GM18867 (cell line): ENCODE results near the gene EIPR1.

ENCODE experiments used
- ATAC-seq: cut with Tn5 transposase; IDR thresholded peaks from one replicate; pipeline ENCODE4 v1.9.1; 2021; ENCODE audit warnings: mild to moderate bottlenecking, moderate library complexity; ENCODE audit not compliant: unreplicated experiment

EIPR1 gene

GRCh38 chr2:3377612-3378432, at the start of gene EIPR1:
EIPR1 (minus strand) TSS chr2:3377818; CDS start chr2:3377689, 129 bp downstream.
- peak; percentile 83 for ATAC-seq

DNA sequence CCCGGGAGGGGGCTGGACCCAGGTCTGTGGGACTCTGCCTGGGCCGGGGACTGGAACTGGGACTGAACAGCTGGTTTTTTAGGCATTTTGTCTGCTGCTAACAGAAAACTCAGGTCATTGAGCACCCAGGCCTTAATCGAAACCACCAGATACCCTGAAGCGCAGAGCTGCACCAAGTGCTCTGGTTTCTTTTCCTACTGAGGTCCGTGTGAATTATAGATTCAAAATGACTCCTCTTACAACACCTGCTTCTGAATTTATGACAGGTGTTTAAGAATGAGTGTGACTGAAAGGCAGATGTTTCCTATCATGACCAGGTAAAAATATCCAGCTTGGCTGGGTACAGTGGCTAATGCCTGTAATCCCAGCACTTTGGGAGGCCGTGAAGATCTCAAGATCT, 49.7 kb upstream of the EIPR1 start:
- peak; percentile 95 for ATAC-seq

DNA sequence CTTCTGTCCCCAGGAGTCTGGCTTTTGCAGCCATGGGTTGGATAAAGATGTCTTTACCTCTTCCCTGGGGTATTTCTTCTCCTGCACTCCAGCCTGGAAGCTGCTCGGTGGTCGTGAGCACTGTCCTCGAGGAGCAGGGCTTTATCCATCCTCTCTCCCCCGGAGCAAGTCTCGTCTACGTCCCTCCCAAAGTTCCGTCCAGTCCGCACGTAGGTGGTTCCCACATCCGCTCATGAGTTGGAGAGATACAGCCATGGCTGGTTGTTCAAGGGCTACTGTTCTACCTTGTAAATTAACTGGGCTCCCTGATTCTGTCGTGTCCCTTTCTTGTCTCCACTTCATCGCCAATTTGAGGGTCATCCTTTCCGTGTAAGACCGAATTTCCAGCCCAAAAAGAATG, 49.0 kb upstream of the EIPR1 start:
- no peak for ATAC-seq

GRCh38 chr2:3424171-3424795, 46.7 kb upstream of the EIPR1 start:
- ATAC-seq = no peak

DNA sequence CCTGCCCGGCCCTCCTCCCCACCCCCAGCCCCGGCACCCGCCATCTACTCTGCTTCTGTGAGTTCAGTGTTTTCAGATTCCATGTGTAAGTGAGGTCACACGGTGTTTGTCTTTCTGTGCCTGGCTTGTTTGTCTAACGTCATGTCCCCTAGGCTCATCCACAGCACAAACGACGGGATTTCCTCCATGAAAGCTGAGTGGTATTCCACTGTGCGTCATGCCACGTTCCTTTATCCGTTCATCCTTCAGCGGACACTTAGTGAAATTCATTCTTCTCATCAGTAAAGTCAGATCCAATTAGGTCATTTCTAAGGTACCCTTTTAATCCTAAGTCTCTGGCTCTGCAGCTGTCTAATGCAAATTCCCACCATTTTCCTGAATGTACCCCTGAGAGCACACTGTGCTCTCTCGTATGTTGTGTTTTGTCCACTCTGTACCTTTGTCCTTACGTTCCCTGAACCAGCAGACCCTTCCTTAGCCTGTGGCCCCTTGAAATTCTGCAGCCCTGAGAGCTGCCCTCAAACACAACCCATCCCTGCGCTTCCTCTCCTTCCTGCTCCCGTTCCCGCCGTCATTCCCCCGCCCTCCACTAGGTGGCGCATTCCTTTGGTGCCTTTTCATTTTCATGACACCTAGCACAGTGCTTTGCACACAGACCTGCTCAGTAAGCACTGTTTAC, 46.0 kb upstream of the EIPR1 start:
- ATAC-seq = peak; percentile 28

GRCh38 chr2:3422161-3422779, 44.7 kb upstream of the EIPR1 start:
- ATAC-seq = no peak

DNA sequence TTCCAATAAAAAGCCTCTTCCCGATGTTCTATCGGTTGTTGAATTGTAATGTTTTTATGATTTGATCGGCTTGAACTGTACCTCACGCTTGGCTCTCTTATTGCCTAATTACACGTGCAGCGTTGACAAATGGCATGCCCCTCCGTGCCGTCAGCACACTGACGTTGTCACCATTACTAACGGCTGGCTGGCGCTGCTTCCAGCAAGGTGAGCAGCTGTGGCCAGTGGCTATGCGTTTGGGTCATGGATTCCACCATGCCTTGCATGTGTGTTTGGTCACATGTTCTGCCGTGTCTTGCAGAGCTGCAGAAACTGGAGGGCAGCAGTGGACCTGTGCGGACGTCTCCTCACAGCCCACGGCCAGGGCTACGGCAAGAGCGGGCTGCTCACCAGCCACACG, 44.0 kb upstream of the EIPR1 start:
- ATAC-seq = no peak

DNA sequence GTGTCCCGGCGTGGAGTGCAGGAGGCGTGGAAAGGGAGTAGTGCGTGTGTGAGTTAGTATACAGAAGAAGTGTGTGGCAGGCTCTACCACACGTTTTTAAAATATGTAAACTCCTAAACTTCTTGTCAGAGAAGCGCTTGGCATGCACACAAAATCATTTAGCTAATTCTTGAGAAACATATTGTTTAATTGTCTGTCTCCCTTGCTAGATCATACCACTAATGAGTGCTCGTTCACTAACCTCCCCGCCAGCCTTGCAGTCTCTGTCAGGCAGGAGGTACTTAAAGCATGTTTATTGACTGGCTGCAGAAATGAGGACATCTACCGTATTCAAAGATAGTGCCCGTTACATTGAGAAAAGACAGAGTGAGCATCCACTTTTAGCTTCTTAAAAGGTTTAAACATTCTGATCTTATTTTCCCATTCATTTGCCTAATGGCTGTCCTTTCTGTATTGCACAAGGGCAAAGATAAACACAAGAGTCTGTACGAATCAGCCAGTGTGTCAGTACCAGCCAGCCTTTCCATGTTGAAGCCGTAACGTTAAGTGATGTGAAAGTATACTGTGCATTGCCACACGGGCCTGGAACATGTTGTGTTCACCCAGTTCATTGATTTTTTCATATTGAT, 43.3 kb upstream of the EIPR1 start:
- ATAC-seq = no peak

DNA sequence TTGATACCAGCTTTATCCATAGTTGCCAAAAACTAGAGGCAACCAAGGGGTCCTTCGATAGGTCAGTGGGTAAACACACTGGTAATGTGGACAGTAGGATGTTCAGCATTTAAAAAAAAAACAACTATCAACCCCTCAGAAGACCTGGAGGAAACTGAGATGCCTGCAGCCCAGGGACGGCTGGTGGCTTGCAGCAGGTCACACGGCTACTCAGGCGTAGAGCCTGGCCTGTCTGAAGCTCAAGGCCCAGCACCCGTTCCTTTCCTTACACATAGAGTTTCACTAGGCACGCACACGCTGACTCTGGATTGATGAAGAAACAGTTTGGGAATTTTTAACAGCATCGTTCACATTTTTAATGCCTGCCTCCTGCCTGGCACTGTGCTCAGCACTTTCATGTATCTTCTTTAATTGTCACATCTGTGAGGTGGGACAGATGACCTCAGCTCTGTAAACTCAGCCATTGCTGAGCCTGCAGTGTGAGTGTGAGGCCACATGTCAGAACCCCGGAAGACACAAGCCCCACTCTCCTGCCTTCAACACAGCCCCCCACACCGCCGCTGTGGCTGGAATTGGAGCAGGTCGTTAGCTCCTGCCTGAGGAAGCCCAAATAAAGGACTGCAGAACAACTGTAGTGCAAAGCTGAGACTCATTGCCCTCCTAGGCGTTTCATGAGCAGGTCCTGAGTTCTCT, 42.6 kb upstream of the EIPR1 start:
- ATAC-seq = no peak

GRCh38 chr2:3418766-3419404, 41.3 kb upstream of the EIPR1 start:
- no peak for ATAC-seq

DNA sequence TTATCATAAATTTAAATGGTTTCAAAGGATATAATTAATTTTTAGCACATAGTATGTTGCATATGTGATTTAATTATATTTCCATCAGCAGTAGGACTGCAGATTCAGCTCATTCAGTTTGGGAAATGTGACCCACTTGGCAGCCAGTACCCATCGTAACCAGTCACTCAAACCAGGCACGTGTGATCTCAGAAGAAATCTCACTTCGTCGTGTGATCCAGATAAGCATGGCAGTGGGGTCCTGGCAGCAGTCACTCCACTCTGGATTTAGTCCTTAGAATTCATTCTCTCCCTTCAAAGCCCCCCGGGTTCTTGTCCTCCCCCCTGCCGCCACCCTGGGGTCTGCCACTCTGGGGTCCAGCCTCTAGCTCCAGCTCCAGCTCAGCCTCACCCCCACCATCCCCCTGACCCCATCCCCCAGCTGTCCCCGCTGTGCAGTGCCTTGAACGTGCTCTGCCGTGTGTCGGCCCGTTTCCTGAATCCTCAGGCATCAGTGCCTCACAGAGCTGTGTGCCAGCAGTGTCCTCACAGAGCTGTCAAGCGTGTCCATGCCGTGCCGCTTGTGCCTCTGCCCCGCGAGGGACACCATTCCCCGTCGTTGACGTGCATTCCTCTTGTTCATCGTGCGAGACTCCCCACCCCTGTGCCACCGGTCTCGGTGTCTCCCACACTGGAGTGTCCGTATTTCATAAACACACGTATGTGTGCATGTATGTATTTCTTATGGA, 36.7 kb upstream of the EIPR1 start:
- ATAC-seq = no peak

- no peak for ATAC-seq
Measured at GRCh38 chr2:3413697-3414096, 36.1 kb upstream of the EIPR1 start.

DNA sequence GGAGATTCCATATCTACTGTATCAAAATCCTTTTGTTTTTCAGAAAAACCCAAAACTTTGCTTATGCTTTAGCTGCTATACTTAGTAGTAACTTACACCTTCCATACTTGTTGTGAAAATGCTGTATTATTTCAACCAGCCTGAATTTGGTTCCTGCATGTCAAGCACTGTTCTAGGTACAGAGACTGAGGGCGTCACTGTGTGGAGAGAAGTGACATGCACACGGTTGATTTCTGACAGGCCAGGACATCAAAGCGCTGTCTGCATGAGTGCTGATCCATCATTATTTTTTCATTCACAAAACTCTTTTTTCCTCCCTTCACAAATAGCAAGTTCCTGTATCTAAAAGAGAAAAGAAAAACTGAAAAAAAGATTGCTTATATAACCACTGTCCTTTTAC, 33.5 kb upstream of the EIPR1 start:
- ATAC-seq = no peak

GRCh38 chr2:3409627-3410170, 32.1 kb upstream of the EIPR1 start:
- ATAC-seq = no peak

- no peak for ATAC-seq
Measured at GRCh38 chr2:3408781-3409180, 31.2 kb upstream of the EIPR1 start.

GRCh38 chr2:3406501-3406900, 28.9 kb upstream of the EIPR1 start:
- no peak for ATAC-seq

DNA sequence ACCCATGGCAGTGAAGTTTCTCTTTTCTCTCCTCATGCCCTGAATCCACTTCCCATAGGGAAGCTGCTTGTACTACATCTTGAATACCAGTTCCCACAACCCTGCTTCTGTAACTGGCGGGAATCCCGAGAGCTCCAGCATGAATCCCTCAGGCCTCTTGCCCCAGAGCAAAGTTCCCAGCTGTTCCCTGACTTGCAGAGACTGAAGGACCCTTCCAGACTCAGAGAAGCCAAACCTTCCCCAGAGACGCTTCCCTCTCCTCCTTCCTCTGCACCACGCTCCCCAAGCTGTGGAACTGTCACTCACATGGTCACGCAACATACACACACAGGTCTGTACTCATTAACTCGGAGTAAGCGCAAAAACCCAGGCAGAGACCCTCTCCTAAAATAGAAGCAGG, 28.3 kb upstream of the EIPR1 start:
- no peak for ATAC-seq

DNA sequence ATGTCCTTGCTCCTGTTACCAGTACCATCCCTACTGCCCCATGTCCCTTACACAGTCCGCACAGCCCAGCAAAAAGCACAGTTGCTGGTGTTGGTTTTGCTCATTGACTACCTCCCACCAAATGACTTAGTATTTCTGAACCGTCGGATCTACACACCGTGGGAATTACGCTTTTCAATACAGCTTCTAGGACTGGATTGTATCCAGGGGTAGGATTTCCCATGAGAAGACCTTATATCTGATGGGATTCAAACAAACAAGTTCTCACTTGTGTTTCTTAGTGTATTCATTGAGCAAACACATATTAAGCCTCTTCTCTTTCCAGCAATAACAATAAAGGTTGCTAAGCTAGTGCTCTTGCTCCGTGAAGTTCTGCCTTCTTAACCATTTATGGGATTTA, 27.7 kb upstream of the EIPR1 start:
- no peak for ATAC-seq

DNA sequence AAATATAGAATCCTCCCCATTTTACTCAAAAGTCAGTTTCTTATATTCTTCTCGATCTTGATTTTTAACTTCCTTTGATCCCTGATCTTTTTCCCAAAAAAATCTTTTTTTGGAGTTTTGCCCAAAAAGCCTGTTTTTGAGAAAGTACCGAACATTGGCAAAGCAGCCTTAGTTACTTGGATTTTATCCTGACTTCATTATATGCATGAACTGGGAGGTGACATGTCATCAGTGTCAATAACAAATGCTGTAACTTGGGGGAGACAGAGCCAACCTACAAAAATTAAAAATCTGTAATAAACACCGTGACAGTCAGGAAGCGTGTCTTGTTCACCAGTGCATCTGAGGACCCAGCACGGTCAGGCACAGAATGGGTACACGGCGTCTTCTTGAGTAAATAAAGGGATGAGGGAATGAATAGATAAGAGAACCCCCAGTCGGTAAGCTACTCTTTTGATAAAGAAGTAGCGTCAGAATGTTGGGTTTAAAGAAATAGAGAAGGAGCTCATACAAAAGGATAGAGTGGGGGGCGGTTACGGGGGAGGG, 26.8 kb upstream of the EIPR1 start:
- no peak for ATAC-seq
